Kidney (tissue), 14 donors: ENCODE results near the gene SEMA6A. TPM values are rescaled to one million over a fixed set of nuclear protein-coding genes. Genes with fewer than 3 reads are reported as not detected.
A peak's percentile ranks its signal among the peaks of the same experiment; 100 is the strongest.

ENCODE experiments used
- DNase-seq, 5 donors: peaks; one replicate each; pipeline ENCODE4 v3.0.0-alpha.2; 2013 to 2020
- FAIRE-seq: peaks from 2 replicates; lab custom pipeline; 2012; peaks lifted over from hg19 to GRCh38; lab: Jason Lieb, UNC
- H3K27ac ChIP-seq, 2 donors: one replicate each; pipeline ENCODE4 v1.7.0; 2013; ENCODE audit warnings: low read depth in 2 of 2, low read length in 2 of 2, inconsistent platforms in 1 of 2
- H3K27me3 ChIP-seq: one replicate; pipeline ENCODE4 v1.7.1; 2013; ENCODE audit warnings: low read length, inconsistent platforms; ENCODE audit not compliant: control insufficient read depth, insufficient read depth
- H3K36me3 ChIP-seq, 3 donors: one replicate each; pipeline versions ENCODE4 v1.7.0 to v1.7.1; 2013; ENCODE audit warnings: low read length in 3 of 3, control low read depth in 1 of 3, inconsistent platforms in 1 of 3; ENCODE audit not compliant: insufficient read depth in 3 of 3, control insufficient read depth in 2 of 3
- H3K4me1 ChIP-seq, 3 donors: one replicate each; pipeline versions ENCODE4 v1.7.0 to v1.7.1; 2013; ENCODE audit warnings: low read length in 3 of 3, inconsistent platforms in 1 of 3, low read depth in 1 of 3; ENCODE audit not compliant: control insufficient read depth in 2 of 3, insufficient read depth in 2 of 3
- H3K4me3 ChIP-seq, 3 donors: one replicate each; pipeline versions ENCODE4 v1.7.0 to v1.8.1; 2013; ENCODE audit warnings: low read length in 3 of 3, control low read depth in 1 of 3, inconsistent platforms in 1 of 3
- H3K9ac ChIP-seq, 3 donors: one replicate each; pipeline versions ENCODE4 v1.7.0 to v1.7.1; 2013; ENCODE audit warnings: low read length in 3 of 3, control low read depth in 1 of 3, inconsistent platforms in 1 of 3
- H3K9me3 ChIP-seq, 3 donors: one replicate each; pipeline versions ENCODE4 v1.7.0 to v1.7.1; 2013; ENCODE audit warnings: low read length in 3 of 3, control low read depth in 1 of 3, inconsistent platforms in 1 of 3; ENCODE audit not compliant: control insufficient read depth in 2 of 3, insufficient read depth in 1 of 3
- CTCF ChIP-seq: IDR thresholded peaks from 3 replicates; pipeline ENCODE4 v1.5.1; 2012; ENCODE audit warnings: mild to moderate bottlenecking, moderate library complexity, borderline replicate concordance; ENCODE audit not compliant: insufficient read depth; ENCODE audit errors: extremely low read depth
- intact Hi-C: fragments of 100-400 bp; cut with DNase I; formaldehyde crosslinking; loops from one replicate; pipeline ENCODE4 v1.11.1; 2022
- polyA plus RNA-seq: library from polyadenylated mRNA; stranded (reverse); fragments of 350-450 nt; fragmentation: Illumina TruSeq; extraction: RNeasy Lipid Tissue Mini Kit (QIAGEN cat#74804); gene quantifications from one replicate; pipeline ENCODE4 v1.2.3, GENCODE V29; 2014; ENCODE audit warnings: low read depth, low replicate concordance; ENCODE audit not compliant: insufficient read depth
- total RNA-seq: library from RNA; stranded (reverse); fragmentation: NEBNext Ultra II Directional; extraction: Animal tissue kit (Norgen Biotek cat#: 25700); gene quantifications from one replicate; pipeline ENCODE4 v1.2.1, GENCODE V29; 2021
- donor health status: control.
- donor health status: control.
- donor health status: control.
- donor health status: control.
- donor health status: control.
- donor health status: DM: yes; HTN: yes; CAD: no.
- donor health status: Normal renal cell carcinoma (clear cell type).

SEMA6A gene
- total and polyA plus RNA-seq, 2 donors from 2014 or later, result 4.0 to 51.6 TPM

GRCh38 chr5:116542619-116543018 is 32.0 kb downstream of the SEMA6A start:
- Histone ChIP-seq H3K9ac (no peak overlapping the region), H3K9me3 (peaks cover 0 to 14% (median 6%) of the 10 kb centered on the region in 3 donors), H3K27ac (no peak overlapping the region), H3K4me3 (no peak overlapping the region), H3K27me3 (no peaks in the 10 kb centered on the region), H3K4me1 (peaks cover 0 to 4% (median 3%) of the 10 kb centered on the region in 3 donors), H3K36me3 (no peaks in the 10 kb centered on the region)
- no peak for DNase-seq
- TF ChIP-seq CTCF, result no peak
- intact Hi-C loops, result no loop called here
- FAIRE-seq, result no peak

- FAIRE-seq, result no peak
- H3K27me3 ChIP-seq, result no peaks in the 10 kb centered on the region
- no peak for TF ChIP-seq CTCF
Observed at GRCh38 chr5:116539222-116539621, 35.4 kb downstream of the SEMA6A start.

GRCh38 chr5:116536316-116537083 is 38.1 kb downstream of the SEMA6A start:
- H3K27ac ChIP-seq, result no peak overlapping the region
- FAIRE-seq, result no peak

More at GRCh38 chr5:116539222-116539621, 35.4 kb downstream of the SEMA6A start:
- H3K27ac ChIP-seq, result no peak overlapping the region
- peaks cover 0 to 6% (median 3%) of the 10 kb centered on the region in 3 donors for H3K4me1 ChIP-seq
- no peak for DNase-seq
- intact Hi-C loops, result no loop called here
- H3K9me3 ChIP-seq, result no peaks in the 10 kb centered on the region
- no peak overlapping the region for H3K4me3 ChIP-seq
- no peak overlapping the region for H3K9ac ChIP-seq
- no peaks in the 10 kb centered on the region for H3K36me3 ChIP-seq

More at GRCh38 chr5:116536316-116537083, 38.1 kb downstream of the SEMA6A start:
- Histone ChIP-seq H3K27me3 (no peaks in the 10 kb centered on the region), H3K36me3 (no peaks in the 10 kb centered on the region), H3K4me1 (peaks cover 0 to 7% (median 4%) of the 10 kb centered on the region in 3 donors), H3K9me3 (no peaks in the 10 kb centered on the region), H3K4me3 (no peak overlapping the region), H3K9ac (no peak overlapping the region)
- intact Hi-C loops, result no loop called here
- peak in 1 of 5 donors; percentile 57 for DNase-seq
- no peak for TF ChIP-seq CTCF
